ENCODE results near the gene RPL11.
"Not testable (repeated sequence)": the region's sequence is repeated elsewhere in the genome, so short reads cannot be mapped to it uniquely, and the experiment has no call there.

Gene RPL11

DNA sequence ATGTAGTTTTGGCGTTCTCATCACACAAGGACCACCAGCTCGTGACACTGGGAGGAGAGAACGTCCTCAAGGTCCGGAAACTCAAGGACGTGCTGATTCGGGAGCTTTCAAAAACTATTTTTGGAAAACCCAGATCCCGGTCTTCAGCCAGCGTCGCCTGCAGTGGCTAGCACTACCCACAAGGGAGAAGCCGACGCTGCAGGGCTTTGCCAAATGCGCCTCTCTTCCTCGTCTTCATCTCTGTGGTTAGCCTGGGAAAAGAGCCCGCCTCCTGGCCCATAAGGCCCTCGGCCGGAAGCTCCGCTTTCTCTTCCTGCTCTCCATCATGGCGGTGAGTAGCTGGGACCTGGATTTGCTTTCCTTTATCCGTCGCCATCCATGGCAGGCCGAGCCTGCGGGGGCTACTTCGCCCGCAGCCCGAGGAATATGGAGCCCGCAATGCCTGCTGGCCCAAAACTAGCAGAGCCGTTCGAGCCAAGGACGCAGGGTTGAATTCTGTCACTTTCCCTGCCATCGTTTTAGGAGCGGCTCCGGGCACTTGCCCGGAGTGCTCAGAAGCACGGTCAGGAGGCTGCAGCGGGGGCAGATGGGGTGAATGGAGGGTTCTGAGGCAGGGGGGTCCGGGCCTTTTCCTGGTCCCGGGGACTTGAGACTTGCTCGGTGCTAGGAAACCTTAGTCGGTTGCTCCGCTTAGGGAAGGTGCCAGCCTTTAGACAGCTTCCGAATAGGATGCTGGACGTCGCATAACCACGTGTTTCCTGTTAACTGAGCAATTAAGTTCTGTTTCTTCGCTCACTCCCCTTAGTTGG, at the start of gene RPL11:
Gene RPL11, plus strand, starts transcription at position 308 of the 809 bp plus-strand sequence. Its CDS starts 18 bp downstream, at position 326.
- peak; percentile 79 to 81 for DNase-seq (ENCODE audit: low read depth in 2 of 2)

- DNase-seq (ENCODE audit: low read depth in 2 of 2) = no peak
Measured at GRCh38 chr1:23643736-23644554, 47.7 kb upstream of the RPL11 start.

DNA sequence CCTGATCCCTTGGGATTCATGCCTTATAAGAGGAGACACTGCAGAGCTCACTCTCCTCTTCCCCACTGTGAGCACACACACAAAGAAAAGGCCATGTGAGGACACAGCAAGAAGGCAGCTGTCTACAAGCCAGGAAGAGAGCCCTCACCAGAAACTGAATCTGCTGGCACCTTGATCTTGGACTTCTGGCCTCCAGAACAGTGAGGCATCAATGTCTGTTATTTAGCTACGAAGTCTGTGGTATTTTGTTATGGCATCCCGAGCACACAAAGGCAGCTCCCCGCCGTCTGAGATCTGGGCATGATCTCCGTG, 47.1 kb upstream of the RPL11 start:
- DNase-seq (ENCODE audit: low read depth in 2 of 2) = no peak

GRCh38 chr1:23645338-23645737, 46.3 kb upstream of the RPL11 start:
- DNase-seq (ENCODE audit: low read depth in 2 of 2) = no peak

DNA sequence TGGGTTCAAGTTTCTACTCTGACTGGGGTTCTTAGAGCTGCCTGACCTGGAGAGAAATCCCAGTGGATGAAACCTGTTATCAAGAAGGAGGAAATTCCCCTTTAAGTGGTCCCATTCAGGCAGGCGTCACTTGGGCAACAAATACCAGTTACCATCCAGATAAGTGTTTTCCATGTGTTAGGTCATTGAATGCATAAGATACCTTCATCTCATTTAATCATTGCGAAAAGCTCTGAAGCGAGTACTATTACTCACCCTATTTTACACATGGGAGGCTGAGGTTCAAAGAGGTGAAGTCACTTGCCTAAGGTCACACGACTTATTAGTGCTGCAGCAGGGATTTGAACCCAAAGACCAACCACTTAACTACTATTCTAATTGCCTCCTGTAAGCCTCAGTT, 45.5 kb upstream of the RPL11 start:
- DNase-seq (ENCODE audit: low read depth in 2 of 2) = no peak

DNA sequence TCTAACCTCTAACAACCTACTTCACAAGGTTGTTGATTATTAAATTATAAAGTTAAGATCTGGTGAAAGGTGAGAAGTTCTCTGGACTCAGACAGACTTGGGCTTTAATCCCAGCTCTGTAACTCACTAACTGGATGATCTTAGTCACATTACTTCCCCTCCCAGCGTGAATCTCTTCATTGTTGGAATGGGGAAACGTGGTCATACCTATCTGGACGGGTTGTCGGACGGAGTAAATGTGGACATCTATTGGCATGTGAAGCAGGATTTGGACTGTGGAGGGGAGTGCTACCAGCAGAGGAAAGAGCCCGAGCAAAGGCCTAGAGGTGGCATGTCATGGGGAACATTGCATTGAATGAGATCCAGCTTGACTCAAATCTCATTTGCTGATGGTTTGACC, 45.1 kb upstream of the RPL11 start:
- no peak for DNase-seq (ENCODE audit: low read depth in 2 of 2)

DNA sequence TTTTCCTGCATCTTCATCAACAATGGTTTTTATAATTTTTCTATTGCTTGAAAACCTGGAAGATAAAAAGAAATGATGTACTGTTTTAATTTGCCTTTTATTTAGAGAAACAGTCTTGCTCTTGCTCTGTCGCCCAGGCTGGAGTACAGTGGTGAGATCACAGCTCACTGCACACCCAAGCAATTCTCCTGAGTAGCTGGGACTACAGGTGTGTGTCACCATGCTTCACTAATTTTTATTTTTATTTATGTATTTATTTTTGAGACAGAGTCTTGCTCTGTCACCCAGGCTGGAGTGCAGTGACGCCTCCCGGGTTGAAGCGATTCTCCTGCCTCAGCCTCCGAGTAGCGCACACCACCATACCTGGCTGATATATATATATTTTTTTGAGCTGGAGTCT, 43.0 kb upstream of the RPL11 start:
- DNase-seq (ENCODE audit: low read depth in 2 of 2) = no peak

GRCh38 chr1:23649157-23649556, 42.4 kb upstream of the RPL11 start:
- not testable (repeated sequence) for DNase-seq (ENCODE audit: low read depth in 2 of 2)

- DNase-seq (ENCODE audit: low read depth in 2 of 2) = no peak
Measured at GRCh38 chr1:23650344-23650990, 41.1 kb upstream of the RPL11 start.

- DNase-seq (ENCODE audit: low read depth in 2 of 2) = no peak
Measured at GRCh38 chr1:23651069-23651808, 40.4 kb upstream of the RPL11 start.

- DNase-seq (ENCODE audit: low read depth in 2 of 2) = peak in 1 of 2 experiments; percentile 50
Measured at GRCh38 chr1:23657659-23658275, 33.8 kb upstream of the RPL11 start.

DNA sequence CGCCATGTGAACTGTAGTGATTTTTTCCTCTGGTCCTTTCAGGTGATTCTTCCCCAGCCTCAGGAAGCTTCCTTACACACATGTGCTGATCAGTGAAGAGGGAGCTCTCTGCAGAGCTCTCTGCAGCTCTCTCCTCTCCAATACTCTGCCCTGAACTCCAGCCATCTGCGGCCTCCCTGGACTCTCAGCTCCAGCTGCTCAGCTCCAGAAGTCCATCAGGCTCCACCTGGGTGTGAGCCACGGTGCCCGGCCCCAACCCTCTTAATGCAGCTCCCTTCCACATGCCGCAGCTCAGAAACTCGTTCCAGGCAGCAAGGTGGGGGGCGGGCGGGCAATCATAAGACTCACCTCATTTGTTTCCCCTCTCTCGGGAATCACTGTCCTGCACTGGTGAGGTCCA, 30.9 kb upstream of the RPL11 start:
- DNase-seq (ENCODE audit: low read depth in 2 of 2) = no peak

DNA sequence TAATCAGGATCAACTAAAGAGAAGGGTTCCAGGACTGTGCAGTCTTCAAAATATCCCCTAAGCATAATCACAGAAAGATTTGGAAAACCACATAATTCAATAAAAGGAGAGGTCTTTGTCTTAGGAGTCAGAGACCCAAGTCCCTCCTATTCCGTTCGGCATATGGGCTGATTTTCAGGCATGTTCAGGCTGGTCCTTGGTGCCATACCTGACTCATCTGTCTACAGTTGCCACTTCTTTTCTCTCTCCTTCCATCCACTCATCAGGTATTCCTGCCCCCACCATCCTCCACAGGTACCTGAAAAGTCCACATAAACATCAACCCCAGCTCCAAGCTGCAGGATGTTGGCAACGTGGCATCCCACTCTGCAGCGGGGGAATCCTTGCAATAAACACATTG, 29.7 kb upstream of the RPL11 start:
- no peak for DNase-seq (ENCODE audit: low read depth in 2 of 2)

GRCh38 chr1:23664837-23665795, 26.5 kb upstream of the RPL11 start:
- DNase-seq (ENCODE audit: low read depth in 2 of 2) = peak in 1 of 2 experiments; percentile 3

DNA sequence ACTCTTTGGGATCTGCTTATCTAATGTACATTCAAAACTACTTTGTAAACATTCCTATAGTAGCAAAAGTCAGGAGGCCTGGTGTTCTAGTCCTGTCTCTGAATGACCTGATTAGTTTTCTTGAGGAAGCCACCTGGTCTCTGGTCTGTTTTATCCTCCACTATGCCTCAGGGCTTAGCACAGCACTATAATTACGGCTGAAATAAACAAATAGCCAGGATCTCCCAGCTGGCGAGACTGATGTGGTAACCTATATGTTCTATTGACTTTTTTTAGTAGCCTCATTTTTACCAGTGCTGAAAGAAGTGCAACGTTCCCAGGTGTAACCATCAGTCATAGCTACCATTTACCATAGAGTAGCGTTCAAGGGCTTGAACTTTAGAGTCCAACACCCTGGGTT, 24.2 kb upstream of the RPL11 start:
- no peak for DNase-seq (ENCODE audit: low read depth in 2 of 2)

DNA sequence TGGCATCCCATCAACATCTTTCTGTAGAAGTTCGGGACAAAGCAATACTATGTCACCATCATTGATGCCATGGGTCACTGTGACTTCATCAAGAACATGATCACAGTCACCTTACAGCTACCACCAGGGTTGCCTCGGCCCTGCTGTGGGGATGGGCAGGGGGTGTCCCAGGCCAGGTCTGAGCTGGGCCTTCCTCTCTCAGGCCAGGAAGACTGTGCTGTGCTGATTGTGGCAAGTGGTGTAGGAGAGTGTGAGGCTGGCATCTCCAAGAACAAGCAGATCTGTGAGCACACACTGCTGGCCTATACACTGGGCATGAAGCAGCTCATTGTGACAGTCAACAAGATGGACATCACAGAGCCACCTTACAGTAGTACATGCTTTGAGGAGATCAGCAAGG, 20.9 kb upstream of the RPL11 start:
- DNase-seq (ENCODE audit: low read depth in 2 of 2) = no peak

DNA sequence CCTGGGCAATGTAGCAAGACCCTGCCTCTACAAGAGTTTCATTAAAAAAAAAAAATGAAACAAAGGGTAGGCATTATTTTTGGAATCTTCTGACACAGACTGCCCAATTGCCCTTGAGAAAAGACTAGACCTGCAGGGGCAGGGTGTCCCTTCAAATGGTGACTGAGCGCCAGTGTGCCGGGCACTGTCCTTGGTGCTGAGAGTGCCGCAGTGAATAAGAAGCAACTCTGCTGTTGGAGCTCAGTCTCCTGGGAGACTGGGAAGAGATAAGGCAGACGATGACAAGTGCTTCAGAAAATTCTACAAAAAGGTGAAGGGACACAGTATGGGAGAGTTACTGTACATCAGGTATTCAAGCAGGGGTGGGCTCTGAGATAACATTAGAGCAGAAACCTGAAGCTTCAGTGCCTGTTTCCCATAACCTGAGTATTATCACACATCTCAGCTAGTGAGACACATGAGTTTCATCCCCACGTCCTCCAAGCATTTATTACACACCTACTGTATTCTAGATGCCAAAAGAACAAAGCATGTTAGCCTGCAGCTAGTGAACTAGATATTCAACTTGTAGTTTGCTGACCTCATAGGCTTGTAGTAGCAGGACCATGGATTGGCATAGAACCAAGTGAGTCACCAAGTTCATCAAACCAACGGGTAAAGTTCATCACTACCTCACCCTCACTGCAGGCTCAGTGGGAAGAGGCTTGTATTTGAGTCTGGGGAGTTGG, 18.4 kb upstream of the RPL11 start:
- no peak for DNase-seq (ENCODE audit: low read depth in 2 of 2)

- DNase-seq (ENCODE audit: low read depth in 2 of 2) = no peak
Measured at GRCh38 chr1:23679815-23680214, 11.8 kb upstream of the RPL11 start.

GRCh38 chr1:23682946-23683345, 8.7 kb upstream of the RPL11 start:
- DNase-seq (ENCODE audit: low read depth in 2 of 2) = no peak

- no peak for DNase-seq (ENCODE audit: low read depth in 2 of 2)
Measured at GRCh38 chr1:23684415-23684814, 7.2 kb upstream of the RPL11 start.
